ENCODE measurements around the gene PCGF1. TPM values are rescaled to one million over a fixed set of nuclear protein-coding genes. Genes with fewer than 3 reads are reported as not detected.

The PCGF1 gene
- total and polyA plus RNA-seq, 2 of the 8 experiments (the other 6 are each of a cell fraction or from before 2014, with no cell fraction given), result 10.0 to 23.7 TPM

- TF ChIP-seq TAF1 (IDR thresholded peaks at IDR 0.05; ENCODE audit: low read depth, low read length) (no peak), BRCA1 (IDR thresholded peaks at IDR 0.05; ENCODE audit: low read depth, low read length) (no peak), CEBPB (IDR thresholded peaks at IDR 0.05; ENCODE audit: low read depth, low read length) (peak; percentile 90)
- no peak overlapping the region for H2BK20ac ChIP-seq (ENCODE audit: low read length)
- no peak overlapping the region for H3K23ac ChIP-seq (ENCODE audit: insufficient read length)
- H3K9me3 ChIP-seq (ENCODE audit: insufficient read depth in 2 of 2, low read depth in 1 of 2, low read length in 1 of 2), result no peaks in the 10 kb centered on the region
- H3K79me2 ChIP-seq (ENCODE audit: control insufficient read depth in 1 of 2, insufficient read depth in 2 of 2, low read length in 2 of 2), result no peaks in the 10 kb centered on the region
- H3K27me3 ChIP-seq (replicated peaks in 1 of 4; ENCODE audit: control insufficient read depth in 3 of 4, extremely low read depth in 1 of 4, insufficient read depth in 3 of 4, low read length in 3 of 4), result no peaks in the 10 kb centered on the region; a peak in 1 of 7 replicates
- no peak overlapping the region for H3K4me2 ChIP-seq (ENCODE audit: insufficient read depth in 1 of 2, low read depth in 2 of 2, low read length in 2 of 2)
- H3K56ac ChIP-seq (replicated peaks; ENCODE audit: insufficient read length, low read depth, low read length), result no peak overlapping the region
- WGBS, 2 experiments (ENCODE audit: extremely low coverage in 1 of 2, insufficient coverage in 1 of 2, insufficient read length in 1 of 2, insufficient replicate concordance in 2 of 2, low coverage in 1 of 2, low lambda C conversion rate in 2 of 2, missing lambda C conversion rate in 1 of 2), result 90% methylated on average over 7 of the region's 7 CpGs; no CpG with 5 or more reads in 1 of the 2 experiments
- H3K36me3 ChIP-seq (ENCODE audit: control insufficient read depth in 2 of 4, insufficient read depth in 4 of 4, low read length in 3 of 4), result peaks cover 0 to 4% (median 1%) of the 10 kb centered on the region in 4 experiments; a peak in 3 of 8 replicates
- no peak overlapping the region for H3K4ac ChIP-seq (replicated peaks; ENCODE audit: insufficient read length, low read depth, low read length)
- H3K14ac ChIP-seq (ENCODE audit: insufficient read length), result no peak overlapping the region
- POLR2A ChIA-PET (ENCODE audit: partially characterized antibody), result interaction anchor here (1.0 to 2.9 kb wide), 8 partner anchors 9 to 117 kb away, joined by 3 to 19 read pairs (median 4); partner anchors contain the start of genes AUP1, C2orf81, CCDC142 and HTRA2
- DNase-seq (ENCODE audit: low read depth in 1 of 2, low spot score in 2 of 2) (no peak), FAIRE-seq (no peak)
- H3K4me3 ChIP-seq (ENCODE audit: extremely low read depth in 1 of 4, insufficient read depth in 2 of 4, low read depth in 3 of 4, low read length in 4 of 4), result no peak overlapping the region
- H4K20me1 ChIP-seq (replicated peaks in 1 of 2; ENCODE audit: control insufficient read depth in 1 of 2, insufficient read depth in 2 of 2, low read length in 2 of 2), result peaks cover 3 to 7% of the 10 kb centered on the region in 2 experiments
- H3K23me2 ChIP-seq (ENCODE audit: low read depth, low read length), result no peaks in the 10 kb centered on the region; the same call in 1 of the 2 replicates
- H3K9ac ChIP-seq (replicated peaks in 1 of 4; ENCODE audit: extremely low read depth in 1 of 4, low read depth in 3 of 4, low read length in 3 of 4), result no peak overlapping the region
- H4K8ac ChIP-seq (ENCODE audit: extremely low read depth, insufficient read depth, low read length), result no peak overlapping the region
- no peak overlapping the region for H2AFZ ChIP-seq (ENCODE audit: low read length)
- H3K18ac ChIP-seq (ENCODE audit: extremely low read depth, low read length), result no peak overlapping the region
- H2BK5ac ChIP-seq (ENCODE audit: low read depth, low read length), result no peak overlapping the region
- H3K4me1 ChIP-seq (replicated peaks in 1 of 4; ENCODE audit: control insufficient read depth in 3 of 4, insufficient read depth in 4 of 4, low read length in 3 of 4), result no peaks in the 10 kb centered on the region; a peak in 1 of 7 replicates
- H2BK120ac ChIP-seq (replicated peaks; ENCODE audit: low read depth, low read length), result no peak overlapping the region
- CTCF ChIA-PET (ENCODE audit: partially characterized antibody), result interaction anchor here (1.0 to 1.7 kb wide), 5 partner anchors 9 to 63 kb away, joined by 3 to 4 read pairs (median 3); partner anchors contain the start of genes AUP1 and HTRA2
- no peak overlapping the region for H2AK5ac ChIP-seq (ENCODE audit: low read depth, low read length)
- H2BK12ac ChIP-seq (ENCODE audit: low read depth, low read length), result no peak overlapping the region
- no peak overlapping the region for H3K27ac ChIP-seq (ENCODE audit: low read depth, low read length)
- no peaks in the 10 kb centered on the region for H3K79me1 ChIP-seq (ENCODE audit: low read depth, low read length)
- H4K5ac ChIP-seq (ENCODE audit: insufficient read length, low read depth, low read length), result no peak overlapping the region
- no peak overlapping the region for H4K91ac ChIP-seq (replicated peaks; ENCODE audit: insufficient read length, low read length)
- no peak overlapping the region for H2BK15ac ChIP-seq (ENCODE audit: low read length)
These were observed 31.4 kb upstream of the PCGF1 start for GRCh38 chr2:74538881-74539339.
